Measurements from ENCODE around the gene PRDM16.

PRDM16 gene

DNA sequence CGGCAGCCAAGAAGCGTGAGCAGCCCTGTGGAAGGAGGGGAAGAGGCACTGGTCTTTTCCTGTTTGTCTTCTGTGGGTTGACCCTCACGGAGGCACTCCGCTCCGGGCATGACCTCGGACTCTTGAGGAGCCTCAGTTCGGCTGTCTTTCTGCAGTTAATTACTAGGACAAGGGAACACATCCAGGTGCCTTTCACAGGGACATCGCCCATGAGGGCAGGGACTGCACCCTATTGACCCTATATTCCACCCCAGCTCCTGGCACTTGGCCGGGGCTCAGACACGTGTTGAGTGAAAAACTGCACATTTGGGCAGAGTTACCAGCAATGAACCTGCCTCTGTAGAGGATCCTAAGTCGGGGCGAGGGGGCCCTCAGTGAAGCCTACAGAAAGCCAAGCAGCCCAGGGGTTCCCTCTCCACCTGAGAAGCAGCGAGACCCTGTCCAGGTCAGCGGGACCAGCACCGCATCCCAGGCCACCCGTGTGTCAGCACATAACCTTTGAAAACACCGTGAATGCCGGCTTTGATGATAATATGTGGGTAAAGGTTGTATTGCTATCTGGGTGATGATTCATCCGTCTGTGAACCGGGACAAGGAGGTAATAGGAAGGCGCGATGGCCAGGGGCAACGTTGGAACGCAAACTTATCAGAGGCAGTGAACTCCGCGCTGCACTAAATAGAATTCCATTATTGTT lies 224.0 kb downstream of the PRDM16 start:
- no peak for DNase-seq

GRCh38 chr1:3293563-3294080 lies 224.6 kb downstream of the PRDM16 start:
- DNase-seq, result no peak

DNA sequence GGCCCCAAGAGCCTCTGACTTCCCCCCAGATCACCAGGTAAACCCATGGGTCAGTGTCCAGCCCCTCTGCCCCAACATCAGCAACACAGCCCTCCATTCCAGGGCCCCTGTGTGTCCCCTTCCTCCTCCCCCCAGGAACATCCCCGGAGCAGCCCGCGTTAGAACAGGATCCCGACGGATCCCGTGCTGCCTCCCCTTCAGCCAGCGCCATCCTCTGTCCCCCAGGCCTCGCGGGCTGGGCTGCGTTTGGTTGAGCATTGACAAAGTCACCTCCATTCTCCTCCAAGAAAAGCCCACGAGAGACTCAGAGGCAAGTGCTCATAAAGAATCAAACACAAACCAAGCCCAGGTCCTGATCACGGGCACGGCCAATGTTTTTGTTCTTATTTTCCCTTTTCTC lies 225.4 kb downstream of the PRDM16 start:
- DNase-seq, result no peak

GRCh38 chr1:3295846-3296245 lies 226.8 kb downstream of the PRDM16 start:
- DNase-seq, result no peak

- no peak for DNase-seq
Observed at GRCh38 chr1:3296326-3296725, 227.3 kb downstream of the PRDM16 start.

- DNase-seq, result no peak
Observed at GRCh38 chr1:3296826-3297225, 227.8 kb downstream of the PRDM16 start.

GRCh38 chr1:3297756-3298155 lies 228.8 kb downstream of the PRDM16 start:
- DNase-seq, result no peak

DNA sequence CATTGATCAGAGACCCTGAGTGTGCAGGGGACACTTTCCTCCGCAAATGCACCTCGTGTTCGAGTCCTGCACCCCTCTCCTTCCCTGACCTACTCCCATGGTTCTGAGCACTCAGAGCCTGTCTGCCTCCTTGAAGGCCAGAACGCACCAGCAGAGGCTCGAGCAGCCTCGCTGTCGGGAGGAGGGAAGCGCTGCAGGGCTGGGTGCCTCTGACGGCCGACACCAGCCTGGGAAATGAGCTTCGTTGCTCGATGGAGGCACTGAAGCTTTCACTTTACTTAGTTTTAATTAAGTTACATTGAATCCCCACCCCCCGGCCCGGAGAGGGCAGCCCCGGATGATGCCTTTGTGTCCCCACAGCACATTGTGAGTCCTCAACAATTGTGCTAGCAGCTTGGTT lies 229.2 kb downstream of the PRDM16 start:
- DNase-seq, result no peak

- DNase-seq, result no peak
Observed at GRCh38 chr1:3304246-3304645, 235.2 kb downstream of the PRDM16 start.

DNA sequence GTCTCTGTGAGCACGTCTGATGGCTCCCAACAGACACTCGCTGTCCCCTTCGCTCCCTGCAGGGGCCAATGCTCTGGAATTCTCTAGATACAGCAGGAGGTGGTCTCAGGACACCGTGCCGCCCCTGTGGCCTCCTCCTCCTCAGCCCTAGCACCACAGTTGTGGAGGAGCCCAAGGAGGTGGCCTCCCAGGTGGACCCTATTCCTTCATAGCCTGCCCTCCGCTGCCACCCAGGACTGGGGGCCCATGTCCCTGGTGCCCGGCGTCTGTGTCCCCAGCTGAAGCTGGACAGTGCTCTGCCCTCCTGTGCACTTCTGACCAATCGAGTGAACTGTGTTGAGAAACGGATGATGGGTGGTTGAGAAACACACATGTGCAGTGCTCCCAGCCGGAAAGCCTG lies 235.7 kb downstream of the PRDM16 start:
- DNase-seq, result no peak

DNA sequence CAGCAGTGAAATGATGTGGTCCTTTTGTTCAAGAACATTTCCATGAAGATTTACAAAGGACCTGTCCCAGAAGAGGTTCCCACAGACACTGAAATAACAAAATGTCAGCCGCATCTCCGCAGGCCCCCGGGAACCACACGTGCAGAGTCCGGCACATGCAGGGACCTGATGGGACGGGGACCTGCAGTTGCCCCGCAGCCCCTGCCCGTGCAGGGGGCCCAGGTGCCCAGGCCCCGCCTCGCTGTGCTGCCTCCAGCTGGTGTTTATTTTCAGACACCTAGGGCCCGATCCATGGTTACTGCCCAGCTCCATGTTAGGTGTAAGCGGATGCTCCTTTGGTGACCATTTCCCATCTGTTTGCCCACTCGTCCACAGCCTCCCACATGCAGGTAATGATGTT lies 236.2 kb downstream of the PRDM16 start:
- no peak for DNase-seq

DNA sequence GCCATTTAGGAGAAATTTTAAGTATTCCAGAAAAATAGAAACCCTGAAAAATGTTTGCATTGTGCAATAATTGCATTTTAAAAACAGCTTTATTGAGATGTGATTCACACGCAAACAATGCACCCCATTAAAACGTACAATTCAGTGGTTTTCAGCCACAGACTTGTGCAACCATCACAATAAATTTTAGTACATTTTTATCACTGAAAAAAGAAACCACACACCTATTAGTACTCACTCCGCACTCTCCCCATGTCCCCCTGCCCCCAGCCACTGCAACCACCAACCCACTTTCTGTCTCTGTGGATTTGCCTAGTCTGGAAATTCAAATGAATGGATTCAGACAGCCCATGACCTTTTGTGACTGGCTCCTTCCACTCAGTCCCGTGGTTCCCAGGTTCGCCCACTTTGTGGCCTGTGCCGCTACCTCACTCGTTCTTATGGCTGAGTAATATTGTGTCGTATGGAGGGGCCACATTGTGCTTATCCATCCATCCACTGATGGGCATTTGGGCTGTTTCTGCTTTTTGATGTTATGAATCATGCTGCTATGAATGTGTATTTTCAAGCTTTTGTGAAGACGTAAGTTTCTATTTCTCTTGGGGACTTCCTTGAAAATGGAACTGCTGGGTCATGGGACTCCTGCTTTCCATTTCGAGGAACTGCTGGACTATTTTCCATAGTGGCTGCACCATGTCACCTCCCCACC lies 237.7 kb downstream of the PRDM16 start:
- DNase-seq, result no peak

GRCh38 chr1:3307359-3307758 lies 238.4 kb downstream of the PRDM16 start:
- DNase-seq, result no peak

- DNase-seq, result no peak
Observed at GRCh38 chr1:3308053-3308452, 239.1 kb downstream of the PRDM16 start.

- no peak for DNase-seq
Observed at GRCh38 chr1:3310718-3311400, 241.9 kb downstream of the PRDM16 start.

- DNase-seq, result no peak
Observed at GRCh38 chr1:3311711-3312110, 242.7 kb downstream of the PRDM16 start.

DNA sequence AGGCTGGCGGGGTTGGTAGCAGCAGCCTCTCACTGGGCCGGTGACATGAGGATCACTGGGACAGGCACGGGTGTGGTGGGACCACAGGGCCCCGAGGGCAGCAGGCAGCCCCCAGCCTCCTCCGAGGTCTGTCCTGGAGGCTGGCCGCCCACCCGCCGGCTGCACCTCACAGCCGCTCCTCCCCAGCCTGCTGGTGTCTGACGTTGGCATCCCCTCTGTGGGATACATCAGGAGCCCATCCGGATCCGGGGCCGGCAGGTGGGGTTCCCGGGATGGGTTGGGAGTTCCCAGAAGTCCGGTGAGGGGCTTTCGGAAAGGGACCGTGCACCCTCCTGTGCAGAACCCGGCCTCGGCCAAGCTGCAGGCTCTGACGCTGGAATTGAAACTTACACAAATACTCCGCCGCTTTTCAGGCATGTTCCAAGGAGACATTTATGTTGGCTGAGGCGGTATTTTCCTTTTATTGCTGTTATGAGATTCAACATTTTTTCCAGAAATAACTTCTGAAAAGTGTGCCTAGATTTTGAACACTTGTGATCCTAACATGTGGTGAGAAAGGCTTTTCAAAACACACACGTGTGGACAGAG lies 243.4 kb downstream of the PRDM16 start:
- DNase-seq, result no peak

DNA sequence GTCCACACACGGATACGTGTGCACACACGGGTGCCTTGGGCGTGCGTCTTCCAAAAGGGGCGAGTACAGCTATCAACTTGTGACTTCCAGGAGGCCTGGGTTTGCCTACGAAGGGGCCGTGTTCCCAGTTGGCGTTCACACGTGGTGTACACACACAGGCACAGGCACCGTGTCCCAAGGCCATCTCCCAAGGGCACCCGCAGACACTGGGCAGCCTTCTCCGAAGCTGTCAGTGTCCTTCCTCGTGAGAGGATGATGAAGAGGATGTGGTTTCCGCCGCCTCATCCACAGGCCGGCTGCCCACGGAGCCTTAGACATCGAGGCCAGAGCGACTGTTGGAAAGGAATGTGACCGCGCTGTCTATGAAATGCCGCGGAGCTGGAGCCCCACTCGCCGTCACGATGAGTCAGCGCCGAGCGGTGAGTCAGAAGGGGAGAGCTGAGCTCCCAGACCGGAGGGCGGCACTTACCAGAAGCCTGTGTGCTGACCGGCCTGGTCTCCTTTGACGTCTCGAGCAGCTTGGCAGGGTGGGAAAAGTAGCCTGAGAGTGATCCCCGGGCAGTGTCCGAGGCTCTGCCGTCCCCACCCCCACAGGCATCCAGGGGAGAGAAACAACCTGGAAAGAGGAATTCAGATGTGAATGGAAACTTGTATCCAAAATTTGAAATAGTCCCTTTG lies 244.0 kb downstream of the PRDM16 start:
- DNase-seq, result no peak

DNA sequence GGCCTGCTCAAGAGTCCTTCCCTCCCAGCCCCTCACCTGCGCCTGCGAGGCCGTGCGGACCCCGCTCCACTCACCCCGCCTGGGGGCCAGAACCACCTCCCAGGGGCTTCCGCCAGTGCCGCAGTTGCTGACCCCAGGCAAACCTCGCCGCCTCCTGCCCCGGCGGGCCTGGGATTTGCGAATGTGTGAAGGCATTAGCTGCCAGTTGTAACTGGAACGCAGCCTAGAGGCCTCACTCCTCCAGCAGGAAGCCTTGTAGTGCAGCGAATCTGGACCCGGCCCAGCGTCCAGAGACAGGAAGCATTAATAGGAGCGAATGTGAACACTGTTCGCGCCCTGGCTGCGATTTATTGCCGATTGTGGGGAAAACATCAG lies 244.6 kb downstream of the PRDM16 start:
- no peak for DNase-seq

GRCh38 chr1:3314491-3315381 lies 245.7 kb downstream of the PRDM16 start:
- DNase-seq, result no peak

- DNase-seq, result no peak
Observed at GRCh38 chr1:3315399-3316339, 246.7 kb downstream of the PRDM16 start.
